ENCODE measurements around the gene MCTP1. TPM values are rescaled to one million over a fixed set of nuclear protein-coding genes. Genes with fewer than 3 reads are reported as not detected.

MCTP1 gene
- total RNA-seq, 1 donor from 2014 or later, result 6.4 TPM

DNA sequence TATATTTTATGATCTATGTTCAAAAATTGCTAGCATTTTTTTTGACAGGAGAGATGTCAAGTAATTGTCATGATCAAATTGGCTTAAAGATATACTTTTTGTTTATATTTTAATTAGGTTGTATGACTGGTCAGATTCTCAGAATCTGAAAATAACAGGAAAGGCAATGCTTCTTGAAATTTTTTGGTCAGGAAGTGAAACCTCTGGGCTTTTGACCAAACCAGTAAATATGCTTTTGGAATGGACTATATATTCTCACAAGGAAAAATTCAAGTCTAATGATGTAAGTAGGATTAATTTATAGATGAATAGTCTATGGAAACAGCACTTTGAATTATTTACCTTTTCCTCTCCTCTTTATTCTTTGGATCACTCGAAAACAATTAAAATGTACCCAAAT, 614.2 kb downstream of the MCTP1 start:
- intact Hi-C loops (cut with micrococcal nuclease), result no loop called here
- ATAC-seq, result no peak
- DNase-seq, result no peak

GRCh38 chr5:94667937-94668336, 617.0 kb downstream of the MCTP1 start:
- intact Hi-C loops (cut with micrococcal nuclease), result no loop called here
- DNase-seq (no peak), ATAC-seq (no peak)

- intact Hi-C loops (cut with micrococcal nuclease), result no loop called here
- ATAC-seq (no peak), DNase-seq (no peak)
Observed at GRCh38 chr5:94661086-94661485, 623.8 kb downstream of the MCTP1 start.

DNA sequence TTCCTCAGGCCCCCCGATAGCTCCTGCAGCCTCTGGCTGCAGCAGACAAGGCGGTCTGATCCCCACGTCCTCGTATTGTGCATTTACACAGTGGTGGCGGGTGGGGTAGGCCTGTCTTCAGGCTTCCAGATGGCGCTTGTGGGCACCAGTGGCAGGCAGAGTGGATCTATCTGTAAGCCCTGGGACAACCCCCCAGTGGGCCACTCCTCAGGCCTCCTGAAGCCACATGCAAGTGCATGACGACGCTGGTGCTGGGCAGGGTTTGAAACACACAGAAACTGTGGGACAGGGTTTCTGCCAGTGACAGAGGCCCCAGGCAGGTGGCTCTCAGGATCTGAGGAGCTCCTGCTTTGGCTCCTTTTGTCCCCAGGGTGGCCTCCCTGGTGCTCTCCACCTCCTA, 624.4 kb downstream of the MCTP1 start:
- intact Hi-C loops (cut with micrococcal nuclease), result no loop called here
- DNase-seq (peak; percentile 25), ATAC-seq (no peak)

DNA sequence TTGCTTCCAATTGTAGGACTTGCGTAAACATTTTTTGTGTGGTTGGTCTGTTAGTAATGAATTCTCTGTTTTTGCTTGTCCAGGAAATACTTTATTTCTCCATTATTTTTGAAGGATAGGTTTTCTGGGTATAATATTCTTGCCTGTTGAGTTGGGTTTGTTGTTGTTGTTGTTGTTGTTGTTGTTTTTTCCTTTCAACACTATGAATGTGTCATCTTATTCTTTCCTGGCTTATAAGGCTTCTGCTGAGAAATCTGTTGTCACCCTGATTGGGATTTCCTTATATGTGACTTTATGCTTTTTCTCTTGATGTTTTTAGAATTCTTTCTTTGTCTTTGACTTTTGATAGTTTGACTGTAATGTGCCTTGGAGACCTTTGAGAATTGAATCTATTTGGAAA, 626.6 kb downstream of the MCTP1 start:
- intact Hi-C loops (cut with micrococcal nuclease), result no loop called here
- no peak for ATAC-seq
- DNase-seq, result no peak

Other genes with a start within 250 kb of the MCTP1 start
- 2.9 TPM for gene FAM81B, start 106.3 kb upstream of the MCTP1 start, total RNA-seq

Measured in left ventricle myocardium superior (tissue), 1 donor.